VCaP (cell line): ENCODE data around the gene HRAS.

ENCODE experiments used
- H3K27ac ChIP-seq: fragments of 450-650 bp; 2 replicates; pipeline ENCODE4 v1.5.1; 2017
- TF ChIP-seq, protein P1 (sequence below): fragments of 450-650 bp; conservative IDR thresholded peaks from 2 replicates; pipeline ENCODE4 v1.5.1; 2017; ENCODE audit warnings: mild to moderate bottlenecking, moderate library complexity

HRAS gene

DNA sequence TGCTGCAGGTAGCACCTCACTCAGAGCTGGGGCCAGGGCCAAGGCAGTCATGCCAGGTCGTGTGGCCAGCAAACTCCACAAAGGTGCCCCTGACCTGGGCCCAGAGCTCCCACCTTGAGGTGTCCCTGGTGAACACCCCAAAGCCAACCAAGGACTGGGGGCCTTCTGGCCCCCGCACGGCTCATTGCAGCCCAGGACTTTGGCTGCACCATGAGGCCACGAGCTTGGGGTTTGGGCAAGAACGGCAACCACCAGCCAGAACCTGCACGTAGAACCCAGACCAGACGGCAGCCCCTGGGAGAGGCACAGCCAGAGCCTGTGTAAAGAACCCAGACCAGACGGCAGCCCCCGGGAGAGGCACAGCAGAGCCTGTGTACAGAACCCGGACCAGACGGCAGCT is 9.8 kb upstream of the HRAS start:
- no peak overlapping the region for H3K27ac ChIP-seq
- TF ChIP-seq, protein P1, sequence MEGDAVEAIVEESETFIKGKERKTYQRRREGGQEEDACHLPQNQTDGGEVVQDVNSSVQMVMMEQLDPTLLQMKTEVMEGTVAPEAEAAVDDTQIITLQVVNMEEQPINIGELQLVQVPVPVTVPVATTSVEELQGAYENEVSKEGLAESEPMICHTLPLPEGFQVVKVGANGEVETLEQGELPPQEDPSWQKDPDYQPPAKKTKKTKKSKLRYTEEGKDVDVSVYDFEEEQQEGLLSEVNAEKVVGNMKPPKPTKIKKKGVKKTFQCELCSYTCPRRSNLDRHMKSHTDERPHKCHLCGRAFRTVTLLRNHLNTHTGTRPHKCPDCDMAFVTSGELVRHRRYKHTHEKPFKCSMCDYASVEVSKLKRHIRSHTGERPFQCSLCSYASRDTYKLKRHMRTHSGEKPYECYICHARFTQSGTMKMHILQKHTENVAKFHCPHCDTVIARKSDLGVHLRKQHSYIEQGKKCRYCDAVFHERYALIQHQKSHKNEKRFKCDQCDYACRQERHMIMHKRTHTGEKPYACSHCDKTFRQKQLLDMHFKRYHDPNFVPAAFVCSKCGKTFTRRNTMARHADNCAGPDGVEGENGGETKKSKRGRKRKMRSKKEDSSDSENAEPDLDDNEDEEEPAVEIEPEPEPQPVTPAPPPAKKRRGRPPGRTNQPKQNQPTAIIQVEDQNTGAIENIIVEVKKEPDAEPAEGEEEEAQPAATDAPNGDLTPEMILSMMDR, result no peak

DNA sequence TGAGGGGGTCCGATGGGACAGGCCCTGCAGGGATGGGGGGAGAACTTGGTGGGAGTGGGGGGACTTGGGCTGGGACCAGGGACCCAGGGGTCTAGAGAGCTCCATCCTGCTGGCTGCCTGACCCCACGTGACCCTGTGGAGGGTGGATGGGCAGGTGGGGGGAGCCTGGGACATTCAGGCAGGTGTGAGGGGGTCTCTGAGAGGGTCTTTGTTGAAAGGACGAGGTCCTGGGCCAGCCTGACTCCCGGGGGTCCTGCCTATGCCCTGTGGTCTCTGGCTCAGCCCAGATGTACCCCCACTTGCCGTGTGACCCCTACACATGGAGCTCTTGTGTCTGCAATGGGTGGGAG is 9.4 kb upstream of the HRAS start:
- TF ChIP-seq, protein P1, result no peak
- no peak overlapping the region for H3K27ac ChIP-seq

DNA sequence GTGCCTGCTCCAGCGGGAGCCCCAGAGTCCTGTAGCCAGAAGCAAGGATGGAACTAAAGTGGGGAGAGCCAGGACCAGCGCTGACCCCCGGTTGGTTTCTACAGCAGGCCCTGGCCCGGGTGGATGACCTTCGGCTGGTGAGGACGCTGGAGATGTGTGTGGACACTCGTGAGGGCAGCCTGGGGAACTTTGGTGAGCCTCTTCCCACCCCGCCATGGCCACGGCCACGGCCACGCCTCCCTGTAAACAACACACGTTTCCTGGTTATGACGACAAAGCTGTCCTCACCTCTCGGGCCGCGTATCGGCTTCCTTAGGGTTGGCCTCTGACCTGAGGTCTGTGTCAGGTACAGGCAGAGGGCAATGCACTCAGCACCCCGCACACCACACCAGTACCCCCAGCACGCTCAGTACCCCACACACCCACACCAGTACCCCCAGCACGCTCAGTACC is 6.1 kb upstream of the HRAS start:
- no peak overlapping the region for H3K27ac ChIP-seq
- TF ChIP-seq, protein P1, result no peak

DNA sequence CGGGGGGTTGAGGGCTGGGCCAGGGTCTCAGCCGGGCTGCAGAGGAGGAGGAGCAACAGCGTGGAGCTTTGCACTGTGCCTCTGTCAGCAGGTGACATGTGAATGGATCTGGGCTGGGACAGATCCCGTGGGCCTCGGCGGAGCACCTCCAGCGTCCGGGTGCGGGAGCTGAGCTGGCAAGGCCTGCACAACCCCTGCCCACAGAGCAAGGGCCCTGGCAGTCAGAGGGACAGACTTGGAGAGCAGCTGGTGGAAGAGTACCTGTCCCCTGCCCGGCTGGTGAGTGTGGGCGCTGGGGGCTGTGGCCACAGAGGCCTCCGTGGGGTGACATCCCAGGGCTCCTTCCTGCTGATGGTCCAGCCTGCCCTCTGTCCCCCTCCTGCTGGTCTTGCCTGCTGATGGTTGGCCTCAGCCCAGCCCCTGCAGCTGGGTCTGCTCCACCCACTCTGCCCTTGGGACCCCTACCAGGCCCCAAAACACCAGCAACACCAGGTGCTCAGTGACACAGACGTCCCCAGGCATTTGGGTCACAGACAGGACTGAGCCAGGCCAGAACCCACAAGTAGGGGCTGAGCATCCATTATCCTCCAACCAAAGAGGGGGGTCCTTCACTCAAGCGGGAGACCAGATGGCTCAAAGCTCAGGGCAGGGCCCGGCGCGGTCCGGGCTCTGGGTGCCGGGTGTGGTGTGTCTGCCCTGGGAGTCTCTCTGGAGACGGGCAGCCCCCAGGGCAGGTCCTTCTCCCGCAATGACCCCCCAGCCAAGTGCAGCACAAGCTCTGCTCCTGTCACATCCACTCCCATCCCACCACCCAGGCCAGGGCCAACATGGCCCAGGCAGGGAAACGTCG is 5.4 kb upstream of the HRAS start:
- TF ChIP-seq, protein P1, result no peak
- H3K27ac ChIP-seq, result no peak overlapping the region

DNA sequence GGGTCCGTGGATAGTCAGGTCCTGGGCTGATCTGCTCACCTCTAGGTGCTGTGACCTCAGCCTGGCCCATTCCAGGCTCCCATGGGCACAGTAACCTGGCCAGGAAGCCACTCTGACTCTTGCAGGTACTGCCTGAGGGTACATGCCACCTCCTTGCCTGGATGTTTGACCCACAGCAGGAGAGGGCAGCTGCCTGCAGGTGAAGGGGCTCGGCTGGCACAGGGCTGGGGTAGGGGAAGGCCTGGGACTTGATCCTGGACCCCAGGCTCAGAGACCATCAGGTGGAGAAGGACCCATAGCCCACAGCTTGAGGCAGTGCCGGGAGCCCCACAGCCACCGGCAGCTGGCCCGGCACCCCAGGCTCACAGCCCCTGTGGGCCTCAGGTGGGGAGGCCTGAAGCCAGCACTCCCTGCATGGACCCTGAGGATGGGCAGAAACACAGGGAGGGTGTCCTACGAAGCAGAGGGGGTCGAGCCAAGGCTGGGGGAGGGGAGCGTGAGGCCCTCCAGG is 4.7 kb upstream of the HRAS start:
- H3K27ac ChIP-seq, result no peak overlapping the region
- TF ChIP-seq, protein P1, result no peak

DNA sequence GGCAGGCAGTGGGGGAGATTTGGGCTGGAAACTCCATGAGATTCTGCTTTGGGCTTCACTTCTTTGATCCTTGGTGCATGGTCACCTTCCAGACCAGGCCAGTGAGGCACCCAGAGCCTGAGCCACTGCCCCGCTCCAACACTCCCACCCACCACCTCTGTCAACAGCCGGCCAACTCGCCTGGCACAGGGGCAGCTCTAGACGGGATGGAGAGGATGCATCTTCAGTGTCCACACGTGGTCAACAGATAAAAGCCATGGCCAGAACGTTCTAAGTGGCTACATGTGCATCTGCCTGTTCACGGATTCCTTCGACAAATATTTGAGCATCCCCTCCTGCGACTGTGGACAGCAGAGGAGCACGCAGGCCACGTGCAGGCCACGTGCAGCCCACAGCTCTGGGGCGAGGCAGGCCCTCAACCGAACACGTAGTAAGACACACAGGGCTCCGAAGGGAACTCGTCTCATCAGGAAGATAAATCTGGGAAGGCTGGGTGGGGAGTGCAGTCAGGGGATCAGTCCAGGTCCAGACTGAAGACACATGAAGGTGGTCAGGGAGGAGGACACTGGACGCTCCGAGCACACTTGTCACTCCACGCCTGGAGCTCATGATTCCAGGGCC is 3.2 kb upstream of the HRAS start:
- peak overlapping the region; percentile 86; the same call in 1 of the 2 replicates for H3K27ac ChIP-seq
- TF ChIP-seq, protein P1, result no peak

DNA sequence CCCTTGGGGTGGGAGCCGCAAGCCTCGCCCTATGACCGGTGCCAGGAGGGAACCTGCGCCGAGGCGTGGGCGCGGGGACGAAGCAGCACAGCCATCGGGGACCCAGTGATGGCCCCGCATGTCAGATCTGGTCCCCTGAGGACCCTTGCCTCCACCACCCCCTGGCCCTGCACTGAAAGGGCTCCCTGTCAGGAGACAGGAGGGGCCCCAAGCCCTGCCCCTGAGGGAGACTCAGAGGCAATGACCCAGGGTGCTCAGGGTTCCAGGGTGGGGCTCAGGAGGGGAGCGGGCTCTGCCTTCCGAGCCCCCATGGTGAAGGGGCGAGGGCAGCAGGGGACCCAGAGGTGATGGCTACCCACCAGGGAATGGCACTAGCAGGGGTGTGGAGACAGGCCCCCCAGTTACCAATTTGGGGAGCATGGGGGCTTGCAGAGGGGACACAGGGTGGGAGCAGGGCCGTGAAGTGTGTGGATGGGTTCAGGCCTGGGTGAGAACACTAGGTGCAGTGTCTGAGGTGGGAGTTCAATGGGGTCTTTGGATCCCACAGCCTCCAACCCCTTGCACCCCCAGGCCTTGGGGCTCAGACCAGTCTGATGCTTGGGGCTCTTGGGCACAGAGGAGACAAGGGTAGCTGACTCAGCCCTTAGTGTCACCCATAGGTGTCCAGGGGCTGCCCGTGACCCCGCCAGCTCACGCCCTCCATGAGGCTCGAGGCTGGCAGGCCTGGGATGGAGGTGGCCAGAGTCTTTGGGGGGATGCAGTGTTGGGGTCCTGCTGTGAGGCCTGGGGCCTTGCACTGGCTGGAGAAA is 2.5 kb upstream of the HRAS start:
- peak overlapping the region; percentile 86 for H3K27ac ChIP-seq
- TF ChIP-seq, protein P1, result no peak
